ENCODE results near the gene PAPPA2. TPM values are rescaled to one million over a fixed set of nuclear protein-coding genes. Genes with fewer than 3 reads are reported as not detected.
A peak's percentile ranks its signal among the peaks of the same experiment; 100 is the strongest.

PAPPA2 gene
- total RNA-seq, 2 donors from 2014 or later = 1.3 TPM; not detected in 1

GRCh38 chr1:176809292-176809691 is 346.3 kb downstream of the PAPPA2 start:
- H3K4me3 ChIP-seq (ENCODE audit: low read length) = no peak overlapping the region
- Mint-ChIP-seq H3K27ac (no peak overlapping the region), H3K36me3 (ENCODE audit: low read depth) (no peaks in the 10 kb centered on the region), H3K27me3 (ENCODE audit: insufficient read depth) (no peaks in the 10 kb centered on the region), H3K9me3 (peaks cover 2% of the 10 kb centered on the region), H3K4me3 (no peak overlapping the region), H3K4me1 (no peaks in the 10 kb centered on the region)
- no peak overlapping the region for H3K9ac ChIP-seq (ENCODE audit: extremely low read depth, low read length, poor library complexity, severe bottlenecking)
- no peak for DNase-seq
- TF ChIP-seq CTCF (conservative IDR thresholded peaks at IDR 0.05) = no peak
- no peaks in the 10 kb centered on the region for H3K27me3 ChIP-seq (ENCODE audit: control insufficient read depth, insufficient read depth, low read length, poor library complexity, severe bottlenecking)
- no peaks in the 10 kb centered on the region for H3K4me1 ChIP-seq (ENCODE audit: control insufficient read depth, insufficient read depth, low read length)
- no peaks in the 10 kb centered on the region for H3K9me3 ChIP-seq (ENCODE audit: control insufficient read depth, low read length)
- H3K27ac ChIP-seq (ENCODE audit: low read depth, low read length) = no peak overlapping the region
- H3K36me3 ChIP-seq (ENCODE audit: control insufficient read depth, insufficient read depth, low read length) = no peaks in the 10 kb centered on the region
- 88 to 100% methylated on average over 1 to 2 of the region's 2 CpGs for WGBS, 2 experiments (ENCODE audit: insufficient coverage in 1 of 2, insufficient read length in 1 of 2)

GRCh38 chr1:176811511-176812288 is 348.7 kb downstream of the PAPPA2 start:
- no peaks in the 10 kb centered on the region for H3K4me1 ChIP-seq (ENCODE audit: control insufficient read depth, insufficient read depth, low read length)
- H3K27ac Mint-ChIP-seq = no peak overlapping the region
- DNase-seq = peak; percentile 37

GRCh38 chr1:176815621-176816020 is 352.6 kb downstream of the PAPPA2 start:
- Histone ChIP-seq H3K27me3 (ENCODE audit: control insufficient read depth, insufficient read depth, low read length, poor library complexity, severe bottlenecking) (no peaks in the 10 kb centered on the region), H3K4me3 (ENCODE audit: low read length) (no peak overlapping the region), H3K36me3 (ENCODE audit: control insufficient read depth, insufficient read depth, low read length) (no peaks in the 10 kb centered on the region), H3K4me1 (ENCODE audit: control insufficient read depth, insufficient read depth, low read length) (no peaks in the 10 kb centered on the region), H3K9ac (ENCODE audit: extremely low read depth, low read length, poor library complexity, severe bottlenecking) (no peak overlapping the region), H3K27ac (ENCODE audit: low read depth, low read length) (no peak overlapping the region), H3K9me3 (ENCODE audit: control insufficient read depth, low read length) (no peaks in the 10 kb centered on the region)
- H3K27ac Mint-ChIP-seq = no peak overlapping the region
- peaks cover 2% of the 10 kb centered on the region for H3K9me3 Mint-ChIP-seq
- no peak overlapping the region for H3K4me3 Mint-ChIP-seq
- WGBS, 2 experiments (ENCODE audit: insufficient coverage in 1 of 2, insufficient read length in 1 of 2) = 82 to 91% methylated on average over 6 of the region's 6 CpGs
- no peak for TF ChIP-seq CTCF (conservative IDR thresholded peaks at IDR 0.05)
- H3K36me3 Mint-ChIP-seq (ENCODE audit: low read depth) = no peaks in the 10 kb centered on the region
- DNase-seq = peak; percentile 39
- H3K4me1 Mint-ChIP-seq = peaks cover 13% of the 10 kb centered on the region
- no peaks in the 10 kb centered on the region for H3K27me3 Mint-ChIP-seq (ENCODE audit: insufficient read depth)

More at GRCh38 chr1:176811511-176812288, 348.7 kb downstream of the PAPPA2 start:
- Histone ChIP-seq H3K27ac (ENCODE audit: low read depth, low read length) (no peak overlapping the region), H3K9ac (ENCODE audit: extremely low read depth, low read length, poor library complexity, severe bottlenecking) (no peak overlapping the region), H3K9me3 (ENCODE audit: control insufficient read depth, low read length) (no peaks in the 10 kb centered on the region), H3K27me3 (ENCODE audit: control insufficient read depth, insufficient read depth, low read length, poor library complexity, severe bottlenecking) (no peaks in the 10 kb centered on the region), H3K36me3 (ENCODE audit: control insufficient read depth, insufficient read depth, low read length) (no peaks in the 10 kb centered on the region), H3K4me3 (ENCODE audit: low read length) (no peak overlapping the region)
- TF ChIP-seq CTCF (conservative IDR thresholded peaks at IDR 0.05) = no peak
- Mint-ChIP-seq H3K4me1 (peaks cover 13% of the 10 kb centered on the region), H3K4me3 (no peak overlapping the region), H3K27me3 (ENCODE audit: insufficient read depth) (no peaks in the 10 kb centered on the region), H3K9me3 (peaks cover 2% of the 10 kb centered on the region), H3K36me3 (ENCODE audit: low read depth) (no peaks in the 10 kb centered on the region)
- 33 to 62% methylated on average over 3 to 4 of the region's 4 CpGs for WGBS, 2 experiments (ENCODE audit: insufficient coverage in 1 of 2, insufficient read length in 1 of 2)

All from endodermal cell (in vitro differentiated cells).